OCI-M2 (cell line): ENCODE results near the gene SYNE2.

Experiments used
- DNase-seq: peaks from one replicate; lab custom pipeline; 2025; ENCODE audit not compliant: unreplicated experiment; lab: John Stamatoyannopoulos, UW

The SYNE2 gene

GRCh38 chr14:64238631-64239030, 385.8 kb downstream of the SYNE2 start:
- no peak for DNase-seq

GRCh38 chr14:64244279-64244678, 391.5 kb downstream of the SYNE2 start:
- DNase-seq: no peak

GRCh38 chr14:64245491-64245890, 392.7 kb downstream of the SYNE2 start:
- no peak for DNase-seq

- no peak for DNase-seq
Measured at GRCh38 chr14:64246688-64247087, 393.9 kb downstream of the SYNE2 start.

- no peak for DNase-seq
Measured at GRCh38 chr14:64247195-64247594, 394.4 kb downstream of the SYNE2 start.

- no peak for DNase-seq
Measured at GRCh38 chr14:64248689-64249088, 395.9 kb downstream of the SYNE2 start.

- DNase-seq: no peak
Measured at GRCh38 chr14:64249363-64249762, 396.6 kb downstream of the SYNE2 start.

GRCh38 chr14:64253672-64254071, 400.9 kb downstream of the SYNE2 start:
- no peak for DNase-seq

- no peak for DNase-seq
Measured at GRCh38 chr14:64255756-64256155, 403.0 kb downstream of the SYNE2 start.

GRCh38 chr14:64260418-64260817, 407.6 kb downstream of the SYNE2 start:
- no peak for DNase-seq

GRCh38 chr14:64265222-64265621, 412.4 kb downstream of the SYNE2 start:
- DNase-seq: no peak

GRCh38 chr14:64266239-64266638, 413.4 kb downstream of the SYNE2 start:
- DNase-seq: no peak

GRCh38 chr14:64272019-64272418, 419.2 kb downstream of the SYNE2 start:
- DNase-seq: no peak
